Epithelial cell of proximal tubule (primary cell): Measurements from ENCODE around the gene SEMA3G. TPM values are rescaled to one million over a fixed set of nuclear protein-coding genes. Genes with fewer than 3 reads are reported as not detected.

Experiments
- DNase-seq: peaks from one replicate; pipeline ENCODE4 v3.0.0-alpha.2; 2011; ENCODE audit warnings: low read depth
- H3K4me3 ChIP-seq: 2 replicates; pipeline ENCODE4 v1.5.1; 2011; ENCODE audit warnings: low read depth, mild to moderate bottlenecking, low read length
- total RNA-seq: library from RNA; depleted of rRNA; stranded (reverse); fragments of >200 nt; gene quantifications from 2 replicates; pipeline ENCODE4 v1.2.3, GENCODE V29; 2015
- TF ChIP-seq, protein P1 (sequence below): conservative IDR thresholded peaks from 2 replicates; pipeline ENCODE4 v1.5.1; 2012; ENCODE audit warnings: low read depth, mild to moderate bottlenecking, low read length

Gene SEMA3G
- total RNA-seq, 1 donor from 2014 or later = 5.1 TPM

DNA sequence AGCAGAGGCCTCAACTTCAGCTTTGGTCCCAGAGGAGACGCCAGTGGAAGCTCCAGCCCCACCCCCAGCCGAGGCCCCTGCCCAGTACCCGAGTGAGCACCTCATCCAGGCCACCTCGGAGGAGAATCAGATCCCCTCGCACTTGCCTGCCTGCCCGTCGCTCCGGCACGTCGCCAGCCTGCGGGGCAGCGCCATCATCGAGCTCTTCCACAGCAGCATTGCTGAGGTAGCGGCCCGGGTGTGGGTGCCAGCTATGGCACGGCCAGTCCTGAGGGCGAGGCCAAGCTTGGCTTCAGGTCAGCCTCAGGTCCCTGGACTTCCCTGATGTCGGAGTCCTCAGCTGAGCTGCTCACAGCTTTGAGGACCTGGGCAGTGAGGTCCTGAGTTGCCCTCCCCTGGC lies 44.5 kb upstream of the SEMA3G start:
- no peak for DNase-seq
- TF ChIP-seq, protein P1, sequence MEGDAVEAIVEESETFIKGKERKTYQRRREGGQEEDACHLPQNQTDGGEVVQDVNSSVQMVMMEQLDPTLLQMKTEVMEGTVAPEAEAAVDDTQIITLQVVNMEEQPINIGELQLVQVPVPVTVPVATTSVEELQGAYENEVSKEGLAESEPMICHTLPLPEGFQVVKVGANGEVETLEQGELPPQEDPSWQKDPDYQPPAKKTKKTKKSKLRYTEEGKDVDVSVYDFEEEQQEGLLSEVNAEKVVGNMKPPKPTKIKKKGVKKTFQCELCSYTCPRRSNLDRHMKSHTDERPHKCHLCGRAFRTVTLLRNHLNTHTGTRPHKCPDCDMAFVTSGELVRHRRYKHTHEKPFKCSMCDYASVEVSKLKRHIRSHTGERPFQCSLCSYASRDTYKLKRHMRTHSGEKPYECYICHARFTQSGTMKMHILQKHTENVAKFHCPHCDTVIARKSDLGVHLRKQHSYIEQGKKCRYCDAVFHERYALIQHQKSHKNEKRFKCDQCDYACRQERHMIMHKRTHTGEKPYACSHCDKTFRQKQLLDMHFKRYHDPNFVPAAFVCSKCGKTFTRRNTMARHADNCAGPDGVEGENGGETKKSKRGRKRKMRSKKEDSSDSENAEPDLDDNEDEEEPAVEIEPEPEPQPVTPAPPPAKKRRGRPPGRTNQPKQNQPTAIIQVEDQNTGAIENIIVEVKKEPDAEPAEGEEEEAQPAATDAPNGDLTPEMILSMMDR = no peak
- H3K4me3 ChIP-seq = no peak overlapping the region

DNA sequence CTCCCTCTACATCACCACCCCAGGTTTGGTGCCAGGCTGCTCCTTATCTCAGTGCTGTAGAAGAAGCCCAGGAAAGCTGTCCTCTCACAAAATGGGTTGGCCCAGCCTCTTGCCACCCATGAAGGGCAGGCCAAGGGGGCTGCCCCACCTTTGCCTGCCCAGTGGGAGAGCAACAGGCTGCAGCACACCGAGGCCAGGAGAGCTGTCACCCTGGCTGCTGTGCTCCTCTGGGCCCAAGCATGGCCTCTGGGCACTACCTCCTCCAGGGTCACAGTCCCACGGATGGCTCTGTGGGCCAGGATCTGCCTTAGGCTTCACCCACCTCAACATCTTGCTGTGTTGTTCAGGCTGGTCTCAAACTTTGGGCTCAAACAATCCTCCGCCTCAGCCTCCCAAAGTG lies 43.8 kb upstream of the SEMA3G start:
- H3K4me3 ChIP-seq = no peak overlapping the region
- TF ChIP-seq, protein P1 = no peak
- no peak for DNase-seq

DNA sequence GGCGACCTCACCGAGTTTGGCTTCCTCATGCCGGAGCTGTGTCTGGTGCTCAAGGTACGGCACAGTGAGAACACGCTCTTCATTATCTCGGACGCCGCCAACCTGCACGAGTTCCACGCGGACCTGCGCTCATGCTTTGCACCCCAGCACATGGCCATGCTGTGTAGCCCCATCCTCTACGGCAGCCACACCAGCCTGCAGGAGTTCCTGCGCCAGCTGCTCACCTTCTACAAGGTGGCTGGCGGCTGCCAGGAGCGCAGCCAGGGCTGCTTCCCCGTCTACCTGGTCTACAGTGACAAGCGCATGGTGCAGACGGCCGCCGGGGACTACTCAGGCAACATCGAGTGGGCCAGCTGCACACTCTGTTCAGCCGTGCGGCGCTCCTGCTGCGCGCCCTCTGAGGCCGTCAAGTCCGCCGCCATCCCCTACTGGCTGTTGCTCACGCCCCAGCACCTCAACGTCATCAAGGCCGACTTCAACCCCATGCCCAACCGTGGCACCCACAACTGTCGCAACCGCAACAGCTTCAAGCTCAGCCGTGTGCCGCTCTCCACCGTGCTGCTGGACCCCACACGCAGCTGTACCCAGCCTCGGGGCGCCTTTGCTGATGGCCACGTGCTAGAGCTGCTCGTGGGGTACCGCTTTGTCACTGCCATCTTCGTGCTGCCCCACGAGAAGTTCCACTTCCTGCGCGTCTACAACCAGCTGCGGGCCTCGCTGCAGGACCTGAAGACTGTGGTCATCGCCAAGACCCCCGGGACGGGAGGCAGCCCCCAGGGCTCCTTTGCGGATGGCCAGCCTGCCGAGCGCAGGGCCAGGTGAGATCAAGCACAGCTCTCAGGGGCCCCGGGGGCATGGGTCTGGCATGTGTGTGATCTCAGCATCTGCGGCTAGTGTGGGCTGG lies 43.1 kb upstream of the SEMA3G start:
- no peak overlapping the region for H3K4me3 ChIP-seq
- TF ChIP-seq, protein P1 = no peak
- DNase-seq = no peak

DNA sequence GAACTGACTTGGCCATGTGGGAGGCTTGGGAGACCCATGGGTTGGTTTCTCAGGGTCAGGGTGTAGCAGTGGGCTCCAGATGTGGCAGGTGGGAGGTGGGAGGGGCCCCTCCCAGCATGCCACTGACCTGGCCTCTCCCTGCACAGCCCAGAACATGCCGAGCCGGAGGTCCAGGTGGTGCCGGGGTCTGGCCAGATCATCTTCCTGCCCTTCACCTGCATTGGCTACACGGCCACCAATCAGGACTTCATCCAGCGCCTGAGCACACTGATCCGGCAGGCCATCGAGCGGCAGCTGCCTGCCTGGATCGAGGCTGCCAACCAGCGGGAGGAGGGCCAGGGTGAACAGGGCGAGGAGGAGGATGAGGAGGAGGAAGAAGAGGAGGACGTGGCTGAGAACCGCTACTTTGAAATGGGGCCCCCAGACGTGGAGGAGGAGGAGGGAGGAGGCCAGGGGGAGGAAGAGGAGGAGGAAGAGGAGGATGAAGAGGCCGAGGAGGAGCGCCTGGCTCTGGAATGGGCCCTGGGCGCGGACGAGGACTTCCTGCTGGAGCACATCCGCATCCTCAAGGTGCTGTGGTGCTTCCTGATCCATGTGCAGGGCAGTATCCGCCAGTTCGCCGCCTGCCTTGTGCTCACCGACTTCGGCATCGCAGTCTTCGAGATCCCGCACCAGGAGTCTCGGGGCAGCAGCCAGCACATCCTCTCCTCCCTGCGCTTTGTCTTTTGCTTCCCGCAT lies 42.3 kb upstream of the SEMA3G start:
- no peak for DNase-seq
- no peak overlapping the region for H3K4me3 ChIP-seq
- TF ChIP-seq, protein P1 = no peak

DNA sequence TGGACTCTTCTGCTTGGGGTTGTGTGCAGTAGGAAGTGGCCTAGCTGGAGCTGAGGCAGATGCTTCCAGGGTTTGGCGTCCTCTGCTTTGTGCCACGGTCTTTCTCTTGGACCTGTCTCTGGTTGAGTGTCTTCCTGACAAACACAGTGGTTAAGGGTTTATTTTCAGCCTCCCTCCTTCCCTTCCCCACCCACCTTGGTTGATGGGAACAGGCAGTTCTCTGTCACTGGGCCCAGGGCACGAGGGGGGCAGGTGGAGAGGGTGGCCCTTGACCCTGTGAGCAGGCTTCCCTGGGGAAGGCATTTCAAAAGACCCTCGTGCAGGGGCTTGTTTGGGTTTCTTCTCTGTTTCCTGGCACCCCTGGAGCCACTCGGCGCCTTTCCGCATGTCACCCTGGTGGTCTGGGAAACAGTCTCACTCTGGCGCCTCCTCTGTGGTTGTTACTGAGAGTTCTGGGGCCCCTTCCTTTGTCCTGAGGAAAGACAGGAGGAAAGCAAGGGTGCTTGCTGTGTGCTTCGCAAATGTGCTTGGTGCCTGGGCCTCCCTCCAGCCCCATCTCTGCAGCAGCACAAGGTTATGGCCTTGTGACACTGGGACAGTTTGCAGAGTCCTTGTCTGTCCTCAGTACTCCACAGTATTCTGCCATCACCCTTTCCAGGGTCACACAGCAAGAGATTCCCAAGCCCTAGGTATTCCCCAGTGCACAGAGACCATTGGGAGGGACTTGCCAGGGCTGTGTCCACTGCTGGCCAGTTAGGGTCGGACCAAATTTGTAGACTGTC lies 40.0 kb upstream of the SEMA3G start:
- TF ChIP-seq, protein P1 = no peak
- no peak overlapping the region for H3K4me3 ChIP-seq
- DNase-seq = no peak

DNA sequence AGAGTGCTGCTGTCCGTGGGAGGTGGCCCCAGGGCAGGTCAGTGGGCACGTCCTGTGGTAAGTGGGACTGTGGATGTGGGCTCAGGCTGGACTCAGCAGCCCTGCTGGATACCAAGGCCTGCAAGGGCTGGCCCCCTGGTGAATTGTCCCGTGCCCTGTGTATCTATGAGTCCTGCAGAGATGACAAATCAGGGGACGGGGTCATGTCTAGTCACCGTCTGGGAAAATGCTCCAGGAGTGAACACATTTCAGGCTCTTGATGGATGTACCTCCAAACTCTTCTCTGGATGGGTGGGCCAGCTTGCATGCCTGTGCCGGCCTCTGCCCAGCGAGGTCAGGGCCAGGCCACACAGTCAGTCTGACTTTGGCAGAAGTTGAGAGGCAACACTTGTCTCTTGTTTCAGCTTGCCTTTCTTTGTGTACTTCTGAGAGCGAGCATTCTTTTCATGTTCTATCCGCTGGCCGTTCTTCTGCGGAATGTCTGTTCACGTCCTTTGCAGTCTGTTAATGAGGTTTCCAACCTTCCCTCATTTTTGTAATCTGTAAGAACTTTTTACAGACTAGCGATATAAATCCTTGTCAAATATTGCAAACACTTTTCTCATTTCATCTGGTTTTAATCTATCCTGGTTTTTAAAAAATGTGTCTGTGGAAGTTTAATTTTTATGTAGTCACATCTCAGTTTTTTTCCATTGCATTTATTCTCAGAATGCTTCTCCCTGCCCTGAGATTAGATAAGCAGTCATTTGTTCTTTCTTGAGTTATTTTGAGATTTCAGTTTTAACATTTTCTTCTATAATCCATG lies 38.9 kb upstream of the SEMA3G start:
- no peak for DNase-seq
- TF ChIP-seq, protein P1 = no peak
- H3K4me3 ChIP-seq = no peak overlapping the region
